BJ (cell line): Measurements from ENCODE around the gene TYRP1. TPM values are rescaled to one million over a fixed set of nuclear protein-coding genes. Genes with fewer than 3 reads are reported as not detected.

Source experiments
- CTCF ChIA-PET: fragments of 350-600 bp; formaldehyde crosslinking; extraction: SDS; loops from one replicate; lab custom pipeline; 2021; ENCODE audit warnings: antibody characterized with exemption, inconsistent platforms; lab: Yijun Ruan, JAX
- POLR2A ChIA-PET: fragments of 300-600 bp; sonication (Branson Sonifier 250); formaldehyde crosslinking; extraction: SDS; loops from one replicate; lab custom pipeline; 2021; ENCODE audit warnings: antibody characterized with exemption; lab: Charles Lee
- DNase-seq: peaks from one replicate; pipeline ENCODE4 v3.0.0-alpha.2; 2011; ENCODE audit warnings: low read depth
- H3K27me3 ChIP-seq: 2 replicates; pipeline ENCODE4 v1.6.0; 2011; ENCODE audit warnings: low read length; ENCODE audit not compliant: control insufficient read depth, insufficient read depth
- H3K36me3 ChIP-seq: 2 replicates; pipeline ENCODE4 v1.5.1; 2011; ENCODE audit warnings: low read length; ENCODE audit not compliant: control insufficient read depth, insufficient read depth
- H3K4me3 ChIP-seq: 2 replicates; pipeline ENCODE4 v1.5.1; 2011; ENCODE audit warnings: low read depth, mild to moderate bottlenecking, control low read depth, low read length
- CTCF ChIP-seq: IDR thresholded peaks from 2 replicates; pipeline ENCODE4 v1.5.1; 2011; ENCODE audit warnings: low read depth, mild to moderate bottlenecking, control low read depth, inconsistent platforms, low read length, moderate library complexity; ENCODE audit not compliant: insufficient read depth
- polyA plus RNA-seq: library from polyadenylated mRNA; depleted of rRNA; stranded (reverse); fragments of >200 nt; gene quantifications from 2 replicates; pipeline ENCODE4 v1.2.3, GENCODE V29; 2011; rRNA removed

TYRP1 gene
- polyA plus RNA-seq, 1 experiment, result 0.13 TPM

- H3K27me3 ChIP-seq, result no peaks in the 10 kb centered on the region
- no peak for TF ChIP-seq CTCF
- POLR2A ChIA-PET, result no interaction called here
Measured at GRCh38 chr9:12753931-12754330, 60.7 kb downstream of the TYRP1 start.

GRCh38 chr9:12759761-12760160 lies 66.6 kb downstream of the TYRP1 start:
- Histone ChIP-seq H3K36me3 (no peaks in the 10 kb centered on the region), H3K27me3 (no peaks in the 10 kb centered on the region), H3K4me3 (no peak overlapping the region)
- DNase-seq, result no peak
- no peak for TF ChIP-seq CTCF
- CTCF ChIA-PET, result interaction anchor here (2.2 kb wide), 1 partner anchor 16 kb away, joined by 8 read pairs; no protein-coding TSS in a partner anchor
- POLR2A ChIA-PET, result no interaction called here

More at GRCh38 chr9:12753931-12754330, 60.7 kb downstream of the TYRP1 start:
- Histone ChIP-seq H3K4me3 (no peak overlapping the region), H3K36me3 (no peaks in the 10 kb centered on the region)
- CTCF ChIA-PET, result no interaction called here
- no peak for DNase-seq

Other genes starting within 250 kb of the TYRP1 start
- gene LURAP1L, start 81.6 kb downstream of the TYRP1 start, polyA plus RNA-seq, result 10.9 and 15.5 TPM in 2 replicates